ENCODE measurements around the gene EDNRA. TPM values are rescaled to one million over a fixed set of nuclear protein-coding genes. Genes with fewer than 3 reads are reported as not detected.

The EDNRA gene
- total RNA-seq, 4 donors from 2014 or later = 12.7 to 25.5 (median 19.4) TPM

DNA sequence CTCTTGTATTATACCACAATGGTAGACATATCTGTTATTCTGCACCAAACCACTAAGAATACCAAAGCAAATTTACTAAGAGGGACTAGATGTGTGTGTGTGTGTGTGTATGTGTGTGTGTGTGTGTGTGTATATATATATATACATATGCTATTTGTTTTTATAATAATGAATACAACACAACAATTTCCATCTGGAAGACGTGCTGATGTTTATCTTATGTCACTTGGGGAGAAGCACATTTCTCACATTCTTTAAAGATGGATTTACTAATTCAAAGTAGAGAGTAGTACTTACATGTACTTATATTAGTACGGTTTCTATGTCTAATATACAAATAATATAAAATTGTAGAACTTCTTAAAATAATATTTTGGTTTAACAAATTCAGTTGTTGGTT is 52.0 kb downstream of the EDNRA start:
- no peaks in the 10 kb centered on the region for H3K36me3 ChIP-seq
- WGBS, 2 donors = 51 to 55% methylated on average over 2 of the region's 2 CpGs
- TF ChIP-seq, protein P1, sequence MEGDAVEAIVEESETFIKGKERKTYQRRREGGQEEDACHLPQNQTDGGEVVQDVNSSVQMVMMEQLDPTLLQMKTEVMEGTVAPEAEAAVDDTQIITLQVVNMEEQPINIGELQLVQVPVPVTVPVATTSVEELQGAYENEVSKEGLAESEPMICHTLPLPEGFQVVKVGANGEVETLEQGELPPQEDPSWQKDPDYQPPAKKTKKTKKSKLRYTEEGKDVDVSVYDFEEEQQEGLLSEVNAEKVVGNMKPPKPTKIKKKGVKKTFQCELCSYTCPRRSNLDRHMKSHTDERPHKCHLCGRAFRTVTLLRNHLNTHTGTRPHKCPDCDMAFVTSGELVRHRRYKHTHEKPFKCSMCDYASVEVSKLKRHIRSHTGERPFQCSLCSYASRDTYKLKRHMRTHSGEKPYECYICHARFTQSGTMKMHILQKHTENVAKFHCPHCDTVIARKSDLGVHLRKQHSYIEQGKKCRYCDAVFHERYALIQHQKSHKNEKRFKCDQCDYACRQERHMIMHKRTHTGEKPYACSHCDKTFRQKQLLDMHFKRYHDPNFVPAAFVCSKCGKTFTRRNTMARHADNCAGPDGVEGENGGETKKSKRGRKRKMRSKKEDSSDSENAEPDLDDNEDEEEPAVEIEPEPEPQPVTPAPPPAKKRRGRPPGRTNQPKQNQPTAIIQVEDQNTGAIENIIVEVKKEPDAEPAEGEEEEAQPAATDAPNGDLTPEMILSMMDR (IDR thresholded peaks at IDR 0.05) = no peak
- TF ChIP-seq EP300 (IDR thresholded peaks at IDR 0.05) (no peak), POLR2A (IDR thresholded peaks at IDR 0.05) (no peak)

DNA sequence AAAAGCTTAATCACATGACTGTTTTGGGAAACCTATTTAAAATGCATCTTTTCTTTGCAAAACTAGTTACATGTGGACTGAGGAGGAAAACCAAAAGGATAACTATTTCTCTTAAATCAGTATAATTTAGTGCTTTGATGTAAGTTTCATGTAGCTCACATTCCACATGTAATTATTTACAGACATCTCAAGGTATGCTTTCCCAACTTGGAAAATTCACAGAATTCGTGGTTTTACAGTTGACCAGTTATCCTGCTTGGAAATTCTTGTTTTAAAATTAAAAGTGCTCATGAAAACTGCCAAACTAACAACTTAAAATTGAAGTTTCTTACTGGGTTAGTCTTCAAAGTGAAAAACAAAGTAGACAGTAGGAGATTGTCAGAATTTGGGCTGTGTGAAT is 52.4 kb downstream of the EDNRA start:
- no peak for DNase-seq (ENCODE audit: low spot score in 2 of 2)
- H3K36me3 ChIP-seq = no peaks in the 10 kb centered on the region
- TF ChIP-seq EP300 (IDR thresholded peaks at IDR 0.05) = no peak
- no peak for TF ChIP-seq POLR2A (IDR thresholded peaks at IDR 0.05)
- TF ChIP-seq, protein P1 (IDR thresholded peaks at IDR 0.05) = no peak
- no peaks in the 10 kb centered on the region for H3K27me3 ChIP-seq
- no peaks in the 10 kb centered on the region for H3K4me1 ChIP-seq
- no peak overlapping the region for H3K27ac ChIP-seq
- no peak overlapping the region for H3K4me3 ChIP-seq
- 65 to 78% methylated on average over 1 of the region's 1 CpG for WGBS, 2 donors
- no peaks in the 10 kb centered on the region for H3K9me3 ChIP-seq

More for the DNA sequence above, 52.0 kb downstream of the EDNRA start:
- Histone ChIP-seq H3K4me1 (no peaks in the 10 kb centered on the region), H3K4me3 (no peak overlapping the region), H3K27me3 (no peaks in the 10 kb centered on the region), H3K27ac (no peak overlapping the region), H3K9me3 (no peaks in the 10 kb centered on the region)
- DNase-seq (ENCODE audit: low spot score in 2 of 2) = no peak

DNA sequence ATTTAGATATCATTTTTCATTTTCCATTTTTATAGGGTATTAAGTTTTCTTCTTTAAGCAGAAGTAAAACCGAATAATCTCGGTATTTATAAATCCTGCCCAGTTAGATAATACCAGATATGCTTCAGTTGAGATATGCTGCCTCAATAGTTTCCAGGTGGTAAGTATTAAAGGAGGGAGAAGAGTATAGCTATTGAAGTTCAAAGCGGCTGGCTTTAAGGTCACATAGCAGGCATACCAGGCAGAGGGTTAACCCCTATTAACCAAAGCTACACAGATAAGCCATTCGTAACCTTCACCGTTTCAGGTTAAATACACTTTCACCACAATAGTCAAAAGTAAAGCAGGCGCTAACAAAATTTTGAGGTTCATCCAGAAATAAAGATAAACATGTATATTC is 54.2 kb downstream of the EDNRA start:
- Histone ChIP-seq H3K4me3 (no peak overlapping the region), H3K27ac (no peak overlapping the region), H3K27me3 (no peaks in the 10 kb centered on the region), H3K4me1 (no peaks in the 10 kb centered on the region), H3K9me3 (no peaks in the 10 kb centered on the region), H3K36me3 (no peaks in the 10 kb centered on the region)
- WGBS, 2 donors = 70 to 73% methylated on average over 6 of the region's 6 CpGs
- DNase-seq (ENCODE audit: low spot score in 2 of 2) = no peak
- TF ChIP-seq POLR2A (IDR thresholded peaks at IDR 0.05) (no peak), EP300 (IDR thresholded peaks at IDR 0.05) (no peak)
- TF ChIP-seq, protein P1 (IDR thresholded peaks at IDR 0.05) = no peak

DNA sequence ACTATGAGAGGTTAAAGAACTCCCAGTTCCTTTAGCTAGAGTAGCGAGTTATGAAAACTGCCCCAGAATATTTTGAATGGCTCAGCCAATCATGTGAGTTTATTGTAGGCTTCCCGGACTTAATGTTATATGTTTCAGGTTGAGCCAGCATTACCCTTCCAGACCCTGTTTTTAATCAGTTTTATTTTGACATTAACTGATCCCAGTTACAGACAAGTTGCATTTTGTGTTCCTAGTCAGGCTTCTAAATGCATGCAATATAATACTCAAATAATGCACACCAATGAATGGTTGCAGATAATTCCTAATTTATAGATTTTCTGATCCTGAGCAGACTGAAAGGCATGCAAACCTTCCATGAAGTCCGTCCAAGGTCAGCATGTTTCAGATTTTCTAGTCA is 57.8 kb downstream of the EDNRA start:
- H3K4me1 ChIP-seq = no peaks in the 10 kb centered on the region
- H3K27me3 ChIP-seq = no peaks in the 10 kb centered on the region
- no peak overlapping the region for H3K4me3 ChIP-seq
- no peaks in the 10 kb centered on the region for H3K9me3 ChIP-seq
- WGBS, 2 donors = 81 to 82% methylated on average over 3 of the region's 3 CpGs
- no peak for TF ChIP-seq POLR2A (IDR thresholded peaks at IDR 0.05)
- no peak for TF ChIP-seq EP300 (IDR thresholded peaks at IDR 0.05)
- TF ChIP-seq, protein P1 (IDR thresholded peaks at IDR 0.05) = no peak
- no peak overlapping the region for H3K27ac ChIP-seq
- DNase-seq (ENCODE audit: low spot score in 2 of 2) = no peak
- no peaks in the 10 kb centered on the region for H3K36me3 ChIP-seq

DNA sequence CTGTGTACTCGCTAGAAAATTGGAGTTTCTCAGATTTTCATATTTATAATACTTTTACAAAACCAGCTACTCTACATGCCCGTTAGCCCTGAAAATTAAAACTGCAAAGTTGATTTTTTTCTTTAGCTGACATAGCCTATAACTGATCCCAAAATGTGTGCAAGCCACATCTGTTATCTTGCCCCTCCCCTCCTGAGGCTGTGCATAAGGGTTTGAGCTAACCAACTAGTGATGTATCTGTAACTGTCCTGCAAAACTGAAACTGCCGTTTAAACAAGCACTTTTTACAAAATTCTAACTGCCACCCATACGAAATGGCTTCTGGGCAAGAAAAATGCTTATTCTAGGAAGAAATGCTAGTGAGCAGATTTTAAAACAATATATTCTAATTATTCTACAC is 59.1 kb downstream of the EDNRA start:
- no peaks in the 10 kb centered on the region for H3K4me1 ChIP-seq
- H3K27me3 ChIP-seq = no peaks in the 10 kb centered on the region
- H3K9me3 ChIP-seq = no peaks in the 10 kb centered on the region
- WGBS, 2 donors = 75 to 78% methylated on average over 4 of the region's 4 CpGs
- no peak overlapping the region for H3K27ac ChIP-seq
- TF ChIP-seq EP300 (IDR thresholded peaks at IDR 0.05) (no peak), POLR2A (IDR thresholded peaks at IDR 0.05) (no peak)
- TF ChIP-seq, protein P1 (IDR thresholded peaks at IDR 0.05) = no peak
- DNase-seq (ENCODE audit: low spot score in 2 of 2) = no peak
- H3K36me3 ChIP-seq = no peaks in the 10 kb centered on the region
- no peak overlapping the region for H3K4me3 ChIP-seq
